Astrocyte (in vitro differentiated cells and primary cell): ENCODE measurements around the gene RPS6KB2. TPM values are rescaled to one million over a fixed set of nuclear protein-coding genes. Genes with fewer than 3 reads are reported as not detected.

Experiments
- DNase-seq: peaks from one replicate; pipeline ENCODE4 v3.0.0-alpha.2; 2010; ENCODE audit warnings: low read depth
- FAIRE-seq: peaks from 2 replicates; lab custom pipeline; 2011; peaks lifted over from hg19 to GRCh38; lab: Jason Lieb, UNC
- H2AFZ ChIP-seq: 2 replicates; pipeline ENCODE4 v1.6.0; 2012; ENCODE audit warnings: low read depth, low read length, inconsistent platforms
- H3K27ac ChIP-seq: 2 replicates; pipeline ENCODE4 v1.5.1; 2011; ENCODE audit warnings: low read depth, low read length, inconsistent platforms
- H3K27me3 ChIP-seq: 2 replicates; pipeline ENCODE4 v1.6.0; 2011; ENCODE audit warnings: low read length, inconsistent platforms; ENCODE audit not compliant: insufficient read depth
- H3K36me3 ChIP-seq: 2 replicates; pipeline ENCODE4 v1.5.1; 2011; ENCODE audit warnings: low read length, inconsistent platforms; ENCODE audit not compliant: insufficient read depth
- H3K4me1 ChIP-seq: 2 replicates; pipeline ENCODE4 v1.5.1; 2011; ENCODE audit warnings: low read length, inconsistent platforms; ENCODE audit not compliant: insufficient read depth
- H3K4me2 ChIP-seq: 2 replicates; pipeline ENCODE4 v1.6.0; 2012; ENCODE audit warnings: low read length, inconsistent platforms
- H3K4me3 ChIP-seq: 2 replicates; pipeline ENCODE4 v1.5.1; 2011; ENCODE audit warnings: low read depth, mild to moderate bottlenecking, low read length, inconsistent platforms; ENCODE audit not compliant: insufficient read depth
- H3K79me2 ChIP-seq: 2 replicates; pipeline ENCODE4 v1.6.0; 2012; ENCODE audit warnings: mild to moderate bottlenecking, low read length, inconsistent platforms; ENCODE audit not compliant: insufficient read depth
- H3K9ac ChIP-seq: 2 replicates; pipeline ENCODE4 v1.6.0; 2012; ENCODE audit warnings: mild to moderate bottlenecking, low read length, inconsistent platforms
- H3K9me3 ChIP-seq: 2 replicates; pipeline ENCODE4 v1.5.1; 2012; ENCODE audit warnings: low read depth, mild to moderate bottlenecking, low read length, inconsistent platforms; ENCODE audit not compliant: insufficient read depth
- H4K20me1 ChIP-seq: 2 replicates; pipeline ENCODE4 v1.6.0; 2012; ENCODE audit warnings: low read length, inconsistent platforms; ENCODE audit not compliant: insufficient read depth
- H3K27ac Mint-ChIP-seq: one replicate; pipeline ENCODE4 v1.8.0; 2021; ENCODE audit warnings: mild to moderate bottlenecking, mixed read lengths; ENCODE audit not compliant: unreplicated experiment
- H3K27me3 Mint-ChIP-seq: one replicate; pipeline ENCODE4 v1.8.0; 2021; ENCODE audit warnings: low read depth, mixed read lengths; ENCODE audit not compliant: unreplicated experiment
- H3K36me3 Mint-ChIP-seq: one replicate; pipeline ENCODE4 v1.8.0; 2021; ENCODE audit warnings: low read depth, mixed read lengths; ENCODE audit not compliant: unreplicated experiment
- H3K4me1 Mint-ChIP-seq: one replicate; pipeline ENCODE4 v1.8.0; 2021; ENCODE audit warnings: low read depth, mixed read lengths; ENCODE audit not compliant: unreplicated experiment
- H3K4me3 Mint-ChIP-seq: one replicate; pipeline ENCODE4 v1.8.0; 2021; ENCODE audit warnings: mild to moderate bottlenecking, moderate library complexity, mixed read lengths; ENCODE audit not compliant: unreplicated experiment
- H3K9me3 Mint-ChIP-seq: one replicate; pipeline ENCODE4 v1.8.0; 2021; ENCODE audit warnings: mild to moderate bottlenecking, mixed read lengths; ENCODE audit not compliant: unreplicated experiment
- CTCF ChIP-seq: IDR thresholded peaks from 2 replicates; pipeline ENCODE4 v1.5.1; 2011; ENCODE audit warnings: low read depth, mild to moderate bottlenecking, inconsistent platforms, low read length, moderate library complexity; ENCODE audit not compliant: insufficient read depth
- EZH2 ChIP-seq: IDR thresholded peaks from 2 replicates; pipeline ENCODE4 v1.6.1; 2012; ENCODE audit warnings: mild to moderate bottlenecking, low read length, inconsistent platforms; ENCODE audit not compliant: insufficient read depth
- total RNA-seq: library from RNA; stranded (reverse); gene quantifications from 2 replicates; pipeline ENCODE4 v1.2.1, GENCODE V29; 2021

The RPS6KB2 gene
- total RNA-seq, 1 donor from 2014 or later: 52.9 TPM

- H3K9ac ChIP-seq: no peak overlapping the region
- no peak overlapping the region for H3K4me3 ChIP-seq
- FAIRE-seq (no peak), DNase-seq (no peak)
- TF ChIP-seq CTCF: no peak
- no peak for TF ChIP-seq EZH2
- peaks cover 11% of the 10 kb centered on the region for H3K4me1 ChIP-seq
- H3K9me3 ChIP-seq: no peaks in the 10 kb centered on the region
- H3K27me3 ChIP-seq: no peaks in the 10 kb centered on the region
- no peak overlapping the region for H3K27ac ChIP-seq
- H3K36me3 Mint-ChIP-seq: peaks cover 19% of the 10 kb centered on the region
- H3K4me1 Mint-ChIP-seq: peaks cover 4% of the 10 kb centered on the region
- H4K20me1 ChIP-seq: peaks cover 20% of the 10 kb centered on the region
- no peaks in the 10 kb centered on the region for H3K36me3 ChIP-seq
- H3K9me3 Mint-ChIP-seq: peaks cover 2% of the 10 kb centered on the region
- H3K4me2 ChIP-seq: peak overlapping the region; percentile 86
- H2AFZ ChIP-seq: no peak overlapping the region
- H3K79me2 ChIP-seq: peaks cover 28% of the 10 kb centered on the region
- H3K27ac Mint-ChIP-seq: no peak overlapping the region
- H3K4me3 Mint-ChIP-seq: peak overlapping the region; percentile 95
- H3K27me3 Mint-ChIP-seq: no peaks in the 10 kb centered on the region
Observed at GRCh38 chr11:67483831-67484665, 55.8 kb downstream of the RPS6KB2 start.

- Histone ChIP-seq H3K27ac (no peak overlapping the region), H3K4me3 (no peak overlapping the region), H3K36me3 (no peaks in the 10 kb centered on the region), H4K20me1 (peaks cover 24% of the 10 kb centered on the region), H3K4me1 (peaks cover 11% of the 10 kb centered on the region), H3K9me3 (no peaks in the 10 kb centered on the region), H3K79me2 (peaks cover 28% of the 10 kb centered on the region), H3K4me2 (no peak overlapping the region), H3K27me3 (no peaks in the 10 kb centered on the region), H3K9ac (no peak overlapping the region), H2AFZ (no peak overlapping the region)
- peaks cover 24% of the 10 kb centered on the region for H3K36me3 Mint-ChIP-seq
- TF ChIP-seq CTCF: no peak
- no peak for TF ChIP-seq EZH2
- DNase-seq (no peak), FAIRE-seq (no peak)
- peaks cover 2% of the 10 kb centered on the region for H3K9me3 Mint-ChIP-seq
- H3K4me3 Mint-ChIP-seq: peak overlapping the region; percentile 79
- H3K27ac Mint-ChIP-seq: no peak overlapping the region
- H3K27me3 Mint-ChIP-seq: no peaks in the 10 kb centered on the region
- peaks cover 6% of the 10 kb centered on the region for H3K4me1 Mint-ChIP-seq
Observed at GRCh38 chr11:67484847-67485311, 56.6 kb downstream of the RPS6KB2 start.

Other genes starting within 250 kb of the RPS6KB2 start
- gene GRK2, start 162.0 kb upstream of the RPS6KB2 start, total RNA-seq: 27.2 and 34.0 TPM in 2 replicates
- 39.4 and 40.8 TPM in 2 replicates for gene ANKRD13D, start 139.2 kb upstream of the RPS6KB2 start, total RNA-seq
- gene SSH3, start 125.0 kb upstream of the RPS6KB2 start, total RNA-seq: 19.1 and 20.1 TPM in 2 replicates
- gene POLD4, start 74.9 kb upstream of the RPS6KB2 start, total RNA-seq: 53.5 and 69.2 TPM in 2 replicates
- gene CLCF1, start 54.9 kb upstream of the RPS6KB2 start, total RNA-seq: 17.4 and 17.6 TPM in 2 replicates
- 9.2 and 9.4 TPM in 2 replicates for gene RAD9A, start 36.5 kb upstream of the RPS6KB2 start, total RNA-seq
- 157 and 159 TPM in 2 replicates for gene PPP1CA, start 26.6 kb upstream of the RPS6KB2 start, total RNA-seq
- 0.16 TPM in 1 of 2 replicates, not detected in the other for gene TBC1D10C, start 24.4 kb upstream of the RPS6KB2 start, total RNA-seq
- 0.10 and 0.23 TPM in 2 replicates for gene CARNS1, start 12.8 kb upstream of the RPS6KB2 start, total RNA-seq
- 1.7 and 2.3 TPM in 2 replicates for gene PTPRCAP, start 9.2 kb downstream of the RPS6KB2 start, total RNA-seq
- gene CORO1B, start 15.0 kb downstream of the RPS6KB2 start, total RNA-seq: 102 and 124 TPM in 2 replicates
- not detected in 2 replicates for gene GPR152, start 24.2 kb downstream of the RPS6KB2 start, total RNA-seq
- gene CABP4, start 26.9 kb downstream of the RPS6KB2 start, total RNA-seq: not detected in 2 replicates
- 38.0 and 48.1 TPM in 2 replicates for gene TMEM134, start 40.8 kb downstream of the RPS6KB2 start, total RNA-seq
- 42.1 and 43.6 TPM in 2 replicates for gene AIP, start 54.5 kb downstream of the RPS6KB2 start, total RNA-seq
- 61.1 and 71.5 TPM in 2 replicates for gene PITPNM1, start 76.9 kb downstream of the RPS6KB2 start, total RNA-seq
- gene CDK2AP2, start 79.7 kb downstream of the RPS6KB2 start, total RNA-seq: 36.1 and 45.0 TPM in 2 replicates
- not detected in 2 replicates for gene CABP2, start 95.0 kb downstream of the RPS6KB2 start, total RNA-seq
- 1,173 and 1,365 TPM in 2 replicates for gene GSTP1, start 155.3 kb downstream of the RPS6KB2 start, total RNA-seq
- gene NDUFV1, start 178.4 kb downstream of the RPS6KB2 start, total RNA-seq: 117 and 118 TPM in 2 replicates
- 3.0 and 4.5 TPM in 2 replicates for gene NUDT8, start 201.4 kb downstream of the RPS6KB2 start, total RNA-seq
- not detected in 2 replicates for gene TBX10, start 211.3 kb downstream of the RPS6KB2 start, total RNA-seq
- gene ACY3, start 222.2 kb downstream of the RPS6KB2 start, total RNA-seq: not detected in 2 replicates
- gene ALDH3B2, start 246.1 kb downstream of the RPS6KB2 start, total RNA-seq: not detected in 2 replicates